GM12875 (cell line): ENCODE measurements around the gene ZNF823.
"Not testable (repeated sequence)": the region's sequence is repeated elsewhere in the genome, so short reads cannot be mapped to it uniquely, and the experiment has no call there.

Experiments
- H3K4me3 ChIP-seq: one replicate; pipeline ENCODE4 v1.5.1; 2011; ENCODE audit warnings: low read depth, low read length, control low read depth
- CTCF ChIP-seq: IDR thresholded peaks from 2 replicates; pipeline ENCODE4 v1.5.1; 2011; ENCODE audit warnings: low read depth, mild to moderate bottlenecking, control low read depth, inconsistent platforms, low read length, moderate library complexity, borderline replicate concordance; ENCODE audit not compliant: insufficient read depth

The ZNF823 gene

DNA sequence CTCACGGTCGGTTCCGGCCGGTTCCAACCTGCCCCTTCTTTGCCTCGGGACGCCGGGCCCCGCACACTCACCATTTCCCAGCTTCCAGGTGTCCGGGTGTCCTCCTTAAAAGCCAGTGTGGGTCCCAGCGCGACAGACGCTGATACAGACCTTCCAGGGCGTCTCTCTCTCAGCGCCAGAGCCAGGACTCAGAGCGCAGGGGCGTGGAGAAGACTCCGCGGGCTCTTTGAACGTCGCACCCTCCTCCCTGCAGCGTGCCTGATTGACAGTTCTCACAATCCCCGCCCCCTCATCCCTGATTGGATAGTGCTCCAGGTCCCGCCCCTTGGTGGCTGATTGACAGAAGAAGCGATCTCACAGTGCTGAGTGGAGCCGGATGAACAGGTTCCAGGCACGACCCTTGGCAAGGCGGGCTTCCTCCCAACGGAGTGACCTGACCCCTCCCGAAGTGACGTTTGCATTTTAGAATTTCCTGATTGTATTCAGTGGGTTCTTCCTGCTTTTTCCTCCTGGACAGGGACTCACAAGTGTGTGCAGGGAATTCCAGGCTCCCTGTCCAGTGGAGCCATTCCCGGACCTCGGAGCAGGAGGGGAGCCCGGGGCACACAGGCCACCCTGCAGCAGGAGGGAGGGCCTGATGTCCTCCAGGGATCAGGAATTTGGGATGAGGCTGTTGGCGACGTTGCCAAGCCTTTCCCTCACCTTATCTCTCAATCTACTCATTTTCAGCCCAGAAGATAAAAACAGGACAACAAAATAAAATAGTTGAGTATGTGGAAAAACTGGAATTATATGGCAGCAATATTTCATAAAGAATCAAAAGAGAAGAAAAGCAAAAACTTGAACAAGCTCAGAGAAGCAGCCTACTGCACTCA, at the start of gene ZNF823:
Gene ZNF823, minus strand, starts transcription at position 201 of the 875 bp plus-strand sequence. Its CDS starts 127 bp downstream, at position 74.
- peak within 1 kb of the TSS; percentile 97 for H3K4me3 ChIP-seq
- TF ChIP-seq CTCF, result no peak

DNA sequence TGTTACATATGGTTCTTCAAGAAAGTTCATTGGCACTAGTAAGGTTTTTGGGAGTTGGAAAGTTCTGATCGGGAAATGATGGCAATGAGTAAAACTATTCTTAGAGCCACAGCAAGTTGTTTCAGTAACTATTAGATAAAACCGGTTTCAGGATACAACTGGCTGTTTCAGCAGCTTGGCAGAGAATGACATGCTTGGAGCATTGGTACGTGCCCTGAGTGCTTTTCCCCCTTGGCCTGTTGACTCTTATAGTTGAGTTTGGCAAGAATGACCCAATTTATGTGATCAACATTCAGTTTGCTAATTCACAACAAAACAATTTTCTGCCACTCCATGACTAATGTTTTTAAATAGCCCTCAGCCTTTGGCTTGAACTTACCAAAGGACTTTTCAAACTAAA, 48.8 kb upstream of the ZNF823 start:
- no peak overlapping the region for H3K4me3 ChIP-seq
- no peak for TF ChIP-seq CTCF

DNA sequence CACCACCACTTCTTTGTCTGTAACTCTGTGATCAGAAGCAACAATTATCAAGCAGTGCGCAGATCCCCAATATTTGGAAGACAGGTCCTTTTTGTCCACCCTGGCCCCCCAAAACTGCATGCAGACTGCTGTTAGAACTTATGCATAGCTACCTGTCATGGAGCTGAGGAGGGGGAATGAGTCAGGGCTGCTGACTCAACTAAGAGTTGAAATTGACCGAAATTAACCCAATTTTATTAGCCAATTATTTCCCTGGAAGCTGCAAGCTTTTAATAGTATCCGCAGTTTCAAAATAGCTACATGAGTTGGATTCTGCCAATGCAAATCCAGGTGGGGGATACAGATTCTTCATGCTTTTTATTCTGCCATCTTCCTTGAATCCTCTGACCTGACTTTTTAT, 45.6 kb upstream of the ZNF823 start:
- no peak overlapping the region for H3K4me3 ChIP-seq
- TF ChIP-seq CTCF, result no peak

- TF ChIP-seq CTCF, result no peak
These were observed 45.0 kb upstream of the ZNF823 start for GRCh38 chr19:11783767-11784166.

GRCh38 chr19:11781295-11782057, 42.7 kb upstream of the ZNF823 start:
- H3K4me3 ChIP-seq, result no peak overlapping the region
- no peak for TF ChIP-seq CTCF

More at GRCh38 chr19:11783767-11784166, 45.0 kb upstream of the ZNF823 start:
- H3K4me3 ChIP-seq, result no peak overlapping the region

- H3K4me3 ChIP-seq, result no peak overlapping the region
- no peak for TF ChIP-seq CTCF
These were observed 41.8 kb upstream of the ZNF823 start for GRCh38 chr19:11780431-11781020.

- H3K4me3 ChIP-seq, result not testable (repeated sequence)
These were observed 37.9 kb upstream of the ZNF823 start for GRCh38 chr19:11776669-11777068.
